ENCODE measurements around the gene NR2E1. TPM values are rescaled to one million over a fixed set of nuclear protein-coding genes. Genes with fewer than 3 reads are reported as not detected.

Gene NR2E1
- total and polyA plus RNA-seq, 2 of the 13 experiments (the other 11 are each of a cell fraction or from before 2014, with no cell fraction given), result not detected

- no peak overlapping the region for H3K4me3 ChIP-seq (replicated peaks in 1 of 3; ENCODE audit: insufficient read depth in 1 of 3, low read depth in 2 of 3, low read length in 3 of 3)
- no peaks in the 10 kb centered on the region for H3K9me3 ChIP-seq (ENCODE audit: low read length)
- TF ChIP-seq USF2 (IDR thresholded peaks at IDR 0.05; ENCODE audit: low read depth, low read length) (no peak), USF2 (CRISPR knock-in tag; IDR thresholded peaks at IDR 0.05; ENCODE audit: borderline replicate concordance) (no peak), ZNF572 (CRISPR knock-in tag; IDR thresholded peaks at IDR 0.05) (no peak)
- TF ChIP-seq, protein P1, sequence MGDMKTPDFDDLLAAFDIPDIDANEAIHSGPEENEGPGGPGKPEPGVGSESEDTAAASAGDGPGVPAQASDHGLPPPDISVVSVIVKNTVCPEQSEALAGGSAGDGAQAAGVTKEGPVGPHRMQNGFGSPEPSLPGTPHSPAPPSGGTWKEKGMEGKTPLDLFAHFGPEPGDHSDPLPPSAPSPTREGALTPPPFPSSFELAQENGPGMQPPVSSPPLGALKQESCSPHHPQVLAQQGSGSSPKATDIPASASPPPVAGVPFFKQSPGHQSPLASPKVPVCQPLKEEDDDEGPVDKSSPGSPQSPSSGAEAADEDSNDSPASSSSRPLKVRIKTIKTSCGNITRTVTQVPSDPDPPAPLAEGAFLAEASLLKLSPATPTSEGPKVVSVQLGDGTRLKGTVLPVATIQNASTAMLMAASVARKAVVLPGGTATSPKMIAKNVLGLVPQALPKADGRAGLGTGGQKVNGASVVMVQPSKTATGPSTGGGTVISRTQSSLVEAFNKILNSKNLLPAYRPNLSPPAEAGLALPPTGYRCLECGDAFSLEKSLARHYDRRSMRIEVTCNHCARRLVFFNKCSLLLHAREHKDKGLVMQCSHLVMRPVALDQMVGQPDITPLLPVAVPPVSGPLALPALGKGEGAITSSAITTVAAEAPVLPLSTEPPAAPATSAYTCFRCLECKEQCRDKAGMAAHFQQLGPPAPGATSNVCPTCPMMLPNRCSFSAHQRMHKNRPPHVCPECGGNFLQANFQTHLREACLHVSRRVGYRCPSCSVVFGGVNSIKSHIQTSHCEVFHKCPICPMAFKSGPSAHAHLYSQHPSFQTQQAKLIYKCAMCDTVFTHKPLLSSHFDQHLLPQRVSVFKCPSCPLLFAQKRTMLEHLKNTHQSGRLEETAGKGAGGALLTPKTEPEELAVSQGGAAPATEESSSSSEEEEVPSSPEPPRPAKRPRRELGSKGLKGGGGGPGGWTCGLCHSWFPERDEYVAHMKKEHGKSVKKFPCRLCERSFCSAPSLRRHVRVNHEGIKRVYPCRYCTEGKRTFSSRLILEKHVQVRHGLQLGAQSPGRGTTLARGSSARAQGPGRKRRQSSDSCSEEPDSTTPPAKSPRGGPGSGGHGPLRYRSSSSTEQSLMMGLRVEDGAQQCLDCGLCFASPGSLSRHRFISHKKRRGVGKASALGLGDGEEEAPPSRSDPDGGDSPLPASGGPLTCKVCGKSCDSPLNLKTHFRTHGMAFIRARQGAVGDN (CRISPR knock-in tag; IDR thresholded peaks at IDR 0.05), result no peak
- POLR2A ChIA-PET, result no interaction called here
- peaks cover 0 to 2% of the 10 kb centered on the region in 2 experiments; a peak in 2 of 5 replicates for H3K27me3 ChIP-seq (ENCODE audit: control insufficient read depth in 1 of 2, insufficient read depth in 2 of 2, low read length in 2 of 2)
- intact Hi-C loops (cut with micrococcal nuclease; ENCODE audit: unreplicated experiment), result no loop called here
- ATAC-seq, result no peak
- no peaks in the 10 kb centered on the region for H3K4me1 ChIP-seq (ENCODE audit: insufficient read depth, low read length)
- no peak overlapping the region for H3K4me2 ChIP-seq (ENCODE audit: low read depth, low read length)
- no TSS peak for BruUV-seq (replicated peaks)
- CTCF ChIA-PET (ENCODE audit: low intra/inter-chr PET ratio, low total read pairs), result no interaction called here
- no peaks in the 10 kb centered on the region for H3K36me3 ChIP-seq (replicated peaks in 1 of 2; ENCODE audit: control insufficient read depth in 1 of 2, insufficient read depth in 2 of 2, low read length in 2 of 2)
- 48% methylated on average over 9 of the region's 9 CpGs for WGBS (ENCODE audit: low lambda C conversion rate)
- no peak overlapping the region for H3K9ac ChIP-seq (ENCODE audit: insufficient read depth, low read depth, low read length)
- H3K27ac ChIP-seq (ENCODE audit: extremely low read length, insufficient read depth, low read length), result no peak overlapping the region
- no peaks in the 10 kb centered on the region for H3K79me2 ChIP-seq (ENCODE audit: insufficient read depth, low read length)
- no peak overlapping the region for H2AFZ ChIP-seq (ENCODE audit: low read length)
- no peak for FAIRE-seq
- in situ Hi-C loops (cut with HindIII; ENCODE audit: extremely low pct_ligation_motif_present, low pct_unique_long_range_greater_than_20kb), result no loop called here
- DNase-seq (ENCODE audit: low spot score), result no peak
- H4K20me1 ChIP-seq (ENCODE audit: insufficient read depth, low read length), result no peaks in the 10 kb centered on the region
These were observed 21.7 kb downstream of the NR2E1 start for GRCh38 chr6:108187519-108187918.
